Left colon (tissue), 2 donors: ENCODE measurements around the gene ABCD1. TPM values are rescaled to one million over a fixed set of nuclear protein-coding genes. Genes with fewer than 3 reads are reported as not detected.
A peak's percentile ranks its signal among the peaks of the same experiment; 100 is the strongest.
"Not testable (repeated sequence)": the region's sequence is repeated elsewhere in the genome, so short reads cannot be mapped to it uniquely, and the experiment has no call there.

ENCODE experiments used
- ATAC-seq: fragments of 200-7000 bp; cut with Tn5 transposase; one replicate; pipeline ENCODE4 v1.9.1; 2020; ENCODE audit warnings: mild to moderate bottlenecking, moderate library complexity
- DNase-seq, 2 donors: peaks; one replicate each; pipeline ENCODE4 v3.0.0-alpha.2; 2020
- intact Hi-C, 2 donors: fragments of 100-400 bp; cut with DNase I in 1 of 2; cut with micrococcal nuclease in 1 of 2; formaldehyde crosslinking; loops; one replicate each; pipeline versions ENCODE4 v1.11.2 to v1.14.0; 2022; cut with DNase I, micrococcal nuclease
- total RNA-seq, 2 donors: library from RNA; stranded (reverse); fragmentation: NEBNext Ultra II Directional; extraction: Animal tissue kit (Norgen Biotek cat#: 25700); gene quantifications; one replicate each; pipeline ENCODE4 v1.2.1, GENCODE V29; 2021
- donor health status: DM: no; HTN: no; CAD: no.
- donor health status: DM: yes; HTN: yes; CAD: no.

Gene ABCD1
- total RNA-seq, 2 donors from 2014 or later = 15.1 to 15.9 TPM

GRCh38 chrX:153704631-153705402 lies 19.8 kb upstream of the ABCD1 start:
- intact Hi-C loops, ATAC-seq, DNase-seq: not testable (repeated sequence)

- DNase-seq, intact Hi-C loops, ATAC-seq: not testable (repeated sequence)
Measured at GRCh38 chrX:153705403-153706060, 19.1 kb upstream of the ABCD1 start.

GRCh38 chrX:153706799-153707198 lies 17.9 kb upstream of the ABCD1 start:
- intact Hi-C loops = no loop called here
- DNase-seq = no peak

GRCh38 chrX:153707406-153707805 lies 17.2 kb upstream of the ABCD1 start:
- DNase-seq (no peak), ATAC-seq (no peak)
- intact Hi-C loops = no loop called here

More at GRCh38 chrX:153706799-153707198, 17.9 kb upstream of the ABCD1 start:
- no peak for ATAC-seq

DNA sequence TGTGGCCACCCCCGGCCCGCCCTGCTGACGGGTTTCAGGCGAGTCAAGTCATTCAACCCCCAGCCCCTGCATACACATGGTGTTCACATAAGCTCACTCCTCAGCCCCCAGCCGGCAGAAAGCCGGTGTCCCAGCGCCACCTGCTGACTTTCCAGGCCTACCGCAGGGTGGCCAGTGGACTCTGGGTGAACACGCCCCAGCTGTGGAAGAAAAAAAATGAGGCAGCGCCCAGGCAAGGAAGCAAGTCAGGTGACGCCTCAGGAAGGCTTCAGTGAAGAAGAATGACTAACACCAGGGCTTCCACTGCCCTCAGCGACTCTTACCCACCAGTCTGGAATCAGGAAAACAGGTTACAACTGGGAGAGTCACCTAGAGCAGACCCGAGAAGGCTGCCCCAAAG lies 16.2 kb upstream of the ABCD1 start:
- intact Hi-C loops = no loop called here
- peak; percentile 72 to 79 for DNase-seq
- peak; percentile 93 for ATAC-seq

GRCh38 chrX:153709726-153710674 lies 14.7 kb upstream of the ABCD1 start:
- intact Hi-C loops = no loop called here
- DNase-seq = no peak
- ATAC-seq = no peak

- intact Hi-C loops = no loop called here
- no peak for ATAC-seq
- no peak for DNase-seq
Measured at GRCh38 chrX:153714256-153714655, 10.4 kb upstream of the ABCD1 start.

GRCh38 chrX:153717445-153717844 lies 7.2 kb upstream of the ABCD1 start:
- DNase-seq (no peak), ATAC-seq (no peak)
- intact Hi-C loops = no loop called here

DNA sequence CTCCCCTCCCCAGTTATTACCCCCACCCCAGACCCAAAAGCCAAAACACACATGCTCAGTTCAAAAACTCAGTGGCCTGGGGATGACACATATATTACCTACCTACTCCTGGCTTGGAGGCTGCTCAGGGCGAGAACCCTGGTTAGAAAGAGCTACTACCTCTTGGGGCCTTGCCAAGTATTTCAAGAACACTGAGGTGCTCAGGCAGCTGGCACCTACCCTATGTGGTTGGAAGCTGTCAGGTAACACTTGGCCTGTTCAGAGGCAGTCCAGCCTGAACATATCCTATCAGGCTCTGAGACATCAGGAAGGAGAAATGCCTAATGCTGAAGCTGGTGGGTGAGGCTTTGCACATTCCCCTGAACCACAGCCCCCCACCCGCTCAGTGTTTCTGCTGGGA lies 5.4 kb upstream of the ABCD1 start:
- DNase-seq = no peak
- no peak for ATAC-seq
- intact Hi-C loops = no loop called here

DNA sequence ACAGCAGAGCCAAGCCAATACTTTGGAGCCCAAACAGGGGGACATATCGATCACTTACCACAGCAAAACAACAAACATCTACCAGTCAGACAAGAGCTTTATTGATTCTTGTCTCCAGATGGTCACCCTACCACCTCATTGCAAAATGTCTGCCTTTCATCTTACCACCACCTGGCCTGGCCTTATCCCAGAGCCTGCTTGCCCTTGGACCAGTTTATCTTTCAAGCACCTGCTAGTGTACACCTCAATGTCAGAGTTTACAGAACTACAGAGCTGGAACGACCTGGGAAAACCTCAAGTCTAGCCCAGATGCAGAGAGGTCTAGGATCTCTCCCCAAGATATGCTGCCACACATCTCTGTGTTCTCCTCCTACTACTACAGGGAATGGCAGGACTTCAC lies 5.0 kb upstream of the ABCD1 start:
- DNase-seq (no peak), ATAC-seq (no peak)
- intact Hi-C loops = no loop called here

GRCh38 chrX:153722704-153723350 lies 1.8 kb upstream of the ABCD1 start:
- DNase-seq = no peak
- intact Hi-C loops = no loop called here
- ATAC-seq = no peak

DNA sequence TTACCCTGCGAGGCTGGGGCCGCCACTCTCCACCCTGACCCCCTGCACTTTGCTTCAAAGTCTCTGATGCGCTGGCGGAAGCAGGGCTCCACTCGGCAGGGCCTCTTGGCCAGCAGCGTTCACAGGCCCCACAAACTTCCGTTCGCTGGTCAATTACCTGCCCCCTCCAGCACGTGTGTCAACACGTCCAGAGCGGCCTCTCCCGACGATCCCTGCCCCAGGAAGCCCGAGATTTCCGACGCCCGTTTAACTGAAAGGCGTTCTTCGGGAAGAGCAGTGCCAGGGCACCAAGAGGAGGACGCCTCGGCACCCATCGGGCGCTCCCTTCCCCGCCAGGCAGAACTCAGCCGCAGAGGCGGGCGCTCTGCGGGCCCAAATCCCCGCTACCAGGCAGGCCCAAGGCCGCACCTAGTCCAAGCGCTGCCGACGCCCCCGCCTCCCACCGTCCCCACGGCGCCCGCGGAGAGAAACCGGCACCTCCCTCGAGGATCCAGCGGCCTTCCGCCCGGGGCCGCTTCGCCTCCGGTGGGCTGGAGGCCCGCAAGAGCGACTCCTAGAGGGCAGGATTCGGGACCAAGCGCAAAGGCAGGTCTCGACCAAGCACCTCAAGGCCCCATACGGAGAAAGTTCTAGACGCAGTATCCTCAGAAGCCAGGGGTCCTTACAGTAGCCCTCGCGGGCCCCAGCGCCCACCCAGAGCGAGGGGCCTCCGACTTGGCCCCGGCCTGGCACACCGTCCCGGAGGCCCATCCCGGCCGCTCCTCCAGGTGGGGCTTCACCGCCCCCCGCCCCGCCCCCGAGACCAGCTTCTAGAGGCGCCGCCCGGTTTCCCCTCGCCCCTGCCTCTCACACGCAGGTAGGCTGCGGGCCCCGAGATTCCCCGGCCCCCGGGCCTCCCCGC lies 1.1 kb upstream of the ABCD1 start:
- ATAC-seq (peak; percentile 31), DNase-seq (peak; percentile 58 to 63)

DNA sequence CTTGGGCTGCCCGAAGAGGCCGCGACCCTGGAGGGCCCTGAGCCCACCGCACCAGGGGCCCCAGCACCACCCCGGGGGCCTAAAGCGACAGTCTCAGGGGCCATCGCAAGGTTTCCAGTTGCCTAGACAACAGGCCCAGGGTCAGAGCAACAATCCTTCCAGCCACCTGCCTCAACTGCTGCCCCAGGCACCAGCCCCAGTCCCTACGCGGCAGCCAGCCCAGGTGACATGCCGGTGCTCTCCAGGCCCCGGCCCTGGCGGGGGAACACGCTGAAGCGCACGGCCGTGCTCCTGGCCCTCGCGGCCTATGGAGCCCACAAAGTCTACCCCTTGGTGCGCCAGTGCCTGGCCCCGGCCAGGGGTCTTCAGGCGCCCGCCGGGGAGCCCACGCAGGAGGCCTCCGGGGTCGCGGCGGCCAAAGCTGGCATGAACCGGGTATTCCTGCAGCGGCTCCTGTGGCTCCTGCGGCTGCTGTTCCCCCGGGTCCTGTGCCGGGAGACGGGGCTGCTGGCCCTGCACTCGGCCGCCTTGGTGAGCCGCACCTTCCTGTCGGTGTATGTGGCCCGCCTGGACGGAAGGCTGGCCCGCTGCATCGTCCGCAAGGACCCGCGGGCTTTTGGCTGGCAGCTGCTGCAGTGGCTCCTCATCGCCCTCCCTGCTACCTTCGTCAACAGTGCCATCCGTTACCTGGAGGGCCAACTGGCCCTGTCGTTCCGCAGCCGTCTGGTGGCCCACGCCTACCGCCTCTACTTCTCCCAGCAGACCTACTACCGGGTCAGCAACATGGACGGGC lies 579 bp downstream of the ABCD1 start:
- intact Hi-C loops = no loop called here
- no peak for ATAC-seq
- DNase-seq = peak in 1 of 2 donors; percentile 31

More for the DNA sequence above, 1.1 kb upstream of the ABCD1 start:
- intact Hi-C loops = no loop called here

- no peak for DNase-seq
- intact Hi-C loops = no loop called here
- ATAC-seq = no peak
Measured at GRCh38 chrX:153725832-153726285, 1.2 kb downstream of the ABCD1 start.

GRCh38 chrX:153726286-153727122 lies 1.8 kb downstream of the ABCD1 start:
- peak; percentile 67 to 76 for DNase-seq
- ATAC-seq = peak; percentile 15
- intact Hi-C loops = no loop called here
